Pons (tissue), 1 donor: ENCODE results near the gene ZNF296.
A peak's percentile ranks its signal among the peaks of the same experiment; 100 is the strongest.

Source experiments
- DNase-seq: peaks from one replicate; pipeline ENCODE4 v3.0.0-alpha.2; 2016; ENCODE audit warnings: low spot score

The ZNF296 gene

GRCh38 chr19:45079911-45080370, 3.7 kb upstream of the ZNF296 start:
- DNase-seq, result no peak

DNA sequence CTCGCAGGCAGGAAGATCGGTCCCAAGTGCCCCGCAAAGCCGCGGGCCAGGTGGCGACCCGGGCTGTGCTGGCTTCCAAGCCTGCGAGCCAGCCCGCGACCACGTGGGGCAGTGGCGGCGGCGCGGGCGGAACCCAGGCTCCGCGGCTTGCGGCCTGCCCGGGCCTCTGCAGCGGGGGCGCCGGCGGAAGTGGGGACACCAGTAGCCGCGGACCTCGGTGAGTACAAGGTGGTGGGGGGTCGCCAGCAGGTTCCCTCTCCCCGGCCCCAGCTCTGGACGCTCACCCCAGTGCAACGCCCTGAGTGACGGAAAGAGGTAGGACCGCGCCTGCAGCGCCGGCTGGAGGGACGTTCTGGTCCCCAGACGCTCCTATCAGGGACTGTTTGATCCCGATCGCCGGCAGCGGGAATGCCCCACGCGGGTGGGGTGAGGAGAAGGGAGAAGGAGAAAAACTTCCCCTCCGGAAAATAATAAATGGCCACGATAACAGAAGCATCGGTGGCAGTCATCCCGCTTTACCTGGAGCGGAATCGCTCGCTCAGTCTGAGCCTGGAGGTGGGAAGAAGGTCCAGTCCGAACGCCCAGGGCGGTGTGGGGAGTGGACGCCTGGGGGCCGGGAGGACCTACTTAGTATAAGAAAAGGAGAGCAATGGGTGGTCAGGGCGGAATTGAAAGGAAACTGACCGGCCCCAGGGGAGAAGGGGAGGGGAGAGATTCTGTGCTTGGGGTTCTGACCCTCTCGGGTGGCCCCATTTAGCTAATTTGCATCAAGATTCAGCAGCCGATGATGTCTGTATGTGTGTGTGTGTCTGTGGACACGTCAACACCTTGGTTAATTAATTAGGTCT, 3.0 kb upstream of the ZNF296 start, which contains the start of gene GEMIN7:
Gene GEMIN7, plus strand, starts transcription at position 198 of the 848 bp plus-strand sequence. CDS start 10,855 bp downstream, outside the sequence.
- DNase-seq, result no peak

- no peak for DNase-seq
These were observed 2.2 kb upstream of the ZNF296 start for GRCh38 chr19:45078390-45079062.

GRCh38 chr19:45076851-45077730, 813 bp upstream of the ZNF296 start:
- no peak for DNase-seq

GRCh38 chr19:45075301-45076028, 813 bp downstream of the ZNF296 start:
- DNase-seq, result no peak

DNA sequence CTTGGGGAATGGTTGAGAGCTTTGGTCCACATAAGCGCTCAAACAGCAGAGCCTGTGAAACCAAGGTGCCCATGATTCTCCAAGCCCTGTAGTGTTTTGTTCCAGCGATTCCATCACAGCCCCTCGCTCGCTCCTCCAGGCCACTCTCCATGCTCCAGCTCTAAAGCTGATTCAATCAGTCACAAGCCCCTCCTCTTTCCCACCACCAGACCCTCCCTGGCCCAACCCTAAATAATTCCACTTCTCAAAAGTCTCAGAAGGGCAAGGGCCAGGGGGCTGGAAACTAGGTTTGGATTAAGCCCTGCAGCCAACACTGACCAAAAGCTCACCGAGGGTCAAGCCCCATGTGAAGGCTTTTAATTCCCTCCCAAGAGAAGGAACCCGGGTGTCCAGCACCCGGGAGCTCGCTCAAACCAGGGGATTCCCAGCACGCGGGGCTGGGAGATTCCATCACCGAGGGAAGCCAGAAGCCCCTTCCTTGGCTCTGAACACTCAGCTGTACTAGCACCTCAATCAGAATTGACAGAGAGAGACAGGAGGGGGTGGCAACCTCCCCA, 1.5 kb downstream of the ZNF296 start:
- DNase-seq, result no peak

DNA sequence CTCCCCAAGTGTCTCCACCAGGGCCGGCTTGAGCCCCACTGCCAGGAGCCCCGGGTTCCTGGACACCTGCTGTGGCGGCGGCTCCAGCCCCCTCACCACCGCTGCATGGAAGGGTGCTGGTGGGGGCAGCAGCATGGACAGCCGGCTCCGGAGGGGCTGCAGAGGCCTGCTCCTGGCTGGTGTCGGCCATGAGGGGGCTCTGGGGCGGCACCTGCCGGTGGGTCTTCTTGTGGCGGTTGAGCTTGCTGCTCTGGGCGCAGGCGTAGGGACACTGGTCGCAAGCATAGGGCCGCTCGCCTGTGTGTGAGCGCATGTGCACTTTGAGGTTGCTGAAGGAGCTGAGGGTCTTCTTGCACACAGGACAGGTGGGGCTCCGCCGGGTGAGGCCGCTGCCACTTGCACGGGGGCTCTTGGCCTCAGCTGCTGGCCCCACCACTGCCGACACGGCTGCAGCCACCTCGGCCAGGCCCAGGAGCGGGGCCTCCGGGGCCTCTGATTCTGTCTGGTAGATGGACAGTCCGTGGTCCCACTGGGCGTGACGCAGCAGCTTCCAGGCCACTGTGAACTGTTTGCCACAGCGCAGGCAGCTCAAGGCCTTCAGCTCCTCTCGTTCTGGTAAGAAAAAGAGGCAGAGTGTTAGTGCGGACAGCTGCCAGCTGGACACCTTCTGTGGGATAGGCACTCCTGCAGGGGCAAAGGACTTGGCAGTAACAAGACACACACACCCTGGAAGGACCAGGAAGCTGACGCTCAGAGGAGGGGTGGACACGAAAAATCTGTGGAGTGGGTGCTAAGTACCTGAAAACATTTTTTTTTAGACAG, 4.1 kb downstream of the ZNF296 start:
- no peak for DNase-seq

DNA sequence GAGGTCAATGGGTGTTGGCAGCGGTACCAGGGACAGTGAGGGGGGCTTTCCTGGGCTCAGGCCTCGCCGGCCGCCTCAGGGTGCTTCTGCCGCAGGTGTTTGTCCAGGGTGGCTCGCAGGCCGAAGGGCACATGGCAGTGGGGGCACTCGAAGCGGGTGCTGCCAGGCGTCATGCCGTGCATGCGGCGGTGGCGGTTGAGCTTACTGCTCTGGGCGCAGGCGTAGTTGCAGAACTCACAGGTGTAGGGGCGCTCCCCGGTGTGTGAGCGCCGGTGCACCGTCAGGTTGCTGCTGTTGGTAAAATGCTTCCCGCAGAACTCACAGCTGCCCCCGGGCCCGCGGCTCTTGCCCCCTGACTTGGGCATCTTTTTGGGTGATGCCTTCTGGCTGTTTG, 4.7 kb downstream of the ZNF296 start:
- no peak for DNase-seq

GRCh38 chr19:45070861-45071544, 5.3 kb downstream of the ZNF296 start:
- no peak for DNase-seq

- DNase-seq, result no peak
These were observed 6.1 kb downstream of the ZNF296 start for GRCh38 chr19:45070214-45070613.

- DNase-seq, result no peak
These were observed 7.2 kb downstream of the ZNF296 start for GRCh38 chr19:45069056-45069455.

DNA sequence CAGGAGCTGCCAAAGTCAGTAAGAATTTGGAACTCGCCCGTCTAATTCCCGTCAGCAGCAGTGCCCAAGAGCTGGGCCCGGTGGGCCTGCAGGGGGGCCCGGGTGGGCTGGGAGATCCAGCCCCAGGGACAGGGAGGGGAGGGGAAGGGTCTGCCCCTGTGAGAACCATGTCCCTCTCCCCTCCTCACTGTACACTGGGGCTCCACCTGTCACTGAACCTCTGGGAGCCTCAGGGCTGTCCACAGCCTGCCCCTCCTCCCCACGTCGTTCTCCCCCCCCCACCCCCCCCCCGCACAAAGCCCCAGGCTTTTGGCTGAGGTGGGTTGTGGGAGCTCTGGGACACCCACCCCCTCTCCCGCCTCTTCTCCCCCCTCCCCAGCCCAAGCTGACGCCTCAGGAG, 8.2 kb downstream of the ZNF296 start:
- DNase-seq, result no peak

- DNase-seq, result no peak
These were observed 9.2 kb downstream of the ZNF296 start for GRCh38 chr19:45066921-45067661.

- DNase-seq, result no peak
These were observed 12.2 kb downstream of the ZNF296 start for GRCh38 chr19:45063851-45064801.

DNA sequence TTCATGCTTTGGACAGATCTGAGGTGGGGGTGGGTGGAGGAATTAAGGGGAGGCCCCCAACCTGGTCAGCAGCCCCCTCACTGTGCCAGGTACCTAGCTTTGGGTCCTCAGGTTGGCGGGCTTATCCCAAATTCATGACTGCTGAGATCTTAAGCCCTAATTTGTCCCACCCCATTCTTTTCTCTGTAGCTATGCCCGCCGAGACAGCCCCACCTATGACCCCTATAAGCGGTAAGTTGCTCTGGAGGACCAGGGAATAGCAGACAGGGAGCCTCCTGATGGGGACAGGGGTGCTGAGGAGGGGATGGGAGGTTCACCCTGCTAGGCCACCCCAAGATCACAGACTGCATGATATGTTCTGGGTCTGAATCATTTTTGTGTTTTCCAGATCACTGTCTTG, 14.3 kb downstream of the ZNF296 start:
- no peak for DNase-seq

GRCh38 chr19:45059258-45059965, 16.9 kb downstream of the ZNF296 start:
- DNase-seq, result peak; percentile 79

DNA sequence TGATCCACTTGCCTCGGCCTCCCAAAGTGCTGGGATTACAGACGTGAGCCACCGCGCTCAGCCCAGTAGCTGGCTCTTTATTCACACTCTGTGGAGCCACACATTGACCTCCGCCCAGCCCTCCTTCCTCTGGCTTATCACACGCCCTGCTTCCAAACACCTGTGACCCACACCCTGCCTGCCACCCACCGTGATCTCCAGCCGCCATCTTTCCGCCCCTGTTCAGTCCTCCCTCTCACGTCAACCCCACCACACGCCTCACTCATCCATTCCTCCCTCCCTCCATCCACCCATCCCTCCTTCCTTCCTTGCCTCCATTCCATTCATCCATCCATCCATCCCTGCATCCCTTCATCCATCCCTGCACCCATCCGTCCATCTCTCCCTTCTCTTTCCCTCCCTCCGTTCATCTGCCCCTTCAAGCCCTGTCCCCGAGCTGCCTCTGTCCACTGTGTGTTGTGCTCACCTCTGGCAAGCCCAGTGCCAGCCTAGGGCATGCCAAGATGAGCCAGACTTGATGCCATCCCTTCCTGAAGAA, 17.6 kb downstream of the ZNF296 start:
- no peak for DNase-seq
